SKM-1 treated with dmso at 0.1 percent for 144 hours (cell line): ENCODE results near the gene ABCA8.
"Not testable (repeated sequence)": the region's sequence is repeated elsewhere in the genome, so short reads cannot be mapped to it uniquely, and the experiment has no call there.

Source experiments
- DNase-seq: peaks from one replicate; lab custom pipeline; 2025; ENCODE audit not compliant: unreplicated experiment; lab: John Stamatoyannopoulos, UW

Gene ABCA8

GRCh38 chr17:68830313-68830712, 124.9 kb downstream of the ABCA8 start:
- DNase-seq: no peak

- DNase-seq: no peak
Measured at GRCh38 chr17:68829211-68829610, 126.0 kb downstream of the ABCA8 start.

- no peak for DNase-seq
Measured at GRCh38 chr17:68824707-68825106, 130.5 kb downstream of the ABCA8 start.

- DNase-seq: not testable (repeated sequence)
Measured at GRCh38 chr17:68824185-68824584, 131.0 kb downstream of the ABCA8 start.

GRCh38 chr17:68822719-68823289, 132.4 kb downstream of the ABCA8 start:
- DNase-seq: no peak

- DNase-seq: no peak
Measured at GRCh38 chr17:68821860-68822696, 133.1 kb downstream of the ABCA8 start.

GRCh38 chr17:68820825-68821481, 134.2 kb downstream of the ABCA8 start:
- no peak for DNase-seq

- no peak for DNase-seq
Measured at GRCh38 chr17:68820476-68820824, 134.7 kb downstream of the ABCA8 start.

- no peak for DNase-seq
Measured at GRCh38 chr17:68819465-68819864, 135.7 kb downstream of the ABCA8 start.
